ENCODE data around the gene CDA.

- TF ChIP-seq BACH1 (IDR thresholded peaks at IDR 0.05; ENCODE audit: low read length) (no peak), EP300 (IDR thresholded peaks at IDR 0.05; ENCODE audit: borderline replicate concordance in 1 of 2, low read depth in 2 of 2, low read length in 2 of 2) (no peak), POLR2A (IDR thresholded peaks at IDR 0.05; ENCODE audit: control extremely low read depth in 1 of 2, low read depth in 2 of 2, low read length in 2 of 2) (no peak), EZH2 (IDR thresholded peaks at IDR 0.05; ENCODE audit: low read depth, low read length, severe bottlenecking) (no peak), CTCF (IDR thresholded peaks at IDR 0.05; ENCODE audit: control extremely low read depth in 1 of 3, insufficient read depth in 1 of 3, low read depth in 1 of 3, low read length in 3 of 3) (no peak), SIN3A (conservative IDR thresholded peaks at IDR 0.05 in 1 of 2, IDR thresholded peaks at IDR 0.05 in 1 of 2; ENCODE audit: low read depth in 1 of 2, low read length in 2 of 2) (0 out of 4 replicates have a peak, but pooled peaks of 1 of the 2 experiments have one; percentile 16), RNF2 (IDR thresholded peaks at IDR 0.05; ENCODE audit: borderline replicate concordance, low read depth, low read length, missing control alignments, poor library complexity, severe bottlenecking) (no peak), CREB1 (IDR thresholded peaks at IDR 0.05) (no peak), KDM5A (IDR thresholded peaks at IDR 0.05; ENCODE audit: low read length) (no peak), POLR2AphosphoS5 (IDR thresholded peaks at IDR 0.05; ENCODE audit: low read depth, low read length) (no peak), RAD21 (IDR thresholded peaks at IDR 0.05 in 1 of 2, conservative IDR thresholded peaks at IDR 0.05 in 1 of 2; ENCODE audit: low read depth in 2 of 2, low read length in 2 of 2) (no peak)
These were observed 45.2 kb downstream of the CDA start for GRCh38 chr1:20634065-20634593.

Data from H1 (cell line).